ENCODE results near the gene EVL. TPM values are rescaled to one million over a fixed set of nuclear protein-coding genes. Genes with fewer than 3 reads are reported as not detected.

The EVL gene
- total RNA-seq, 2 experiments from 2014 or later: 206 to 298 TPM

DNA sequence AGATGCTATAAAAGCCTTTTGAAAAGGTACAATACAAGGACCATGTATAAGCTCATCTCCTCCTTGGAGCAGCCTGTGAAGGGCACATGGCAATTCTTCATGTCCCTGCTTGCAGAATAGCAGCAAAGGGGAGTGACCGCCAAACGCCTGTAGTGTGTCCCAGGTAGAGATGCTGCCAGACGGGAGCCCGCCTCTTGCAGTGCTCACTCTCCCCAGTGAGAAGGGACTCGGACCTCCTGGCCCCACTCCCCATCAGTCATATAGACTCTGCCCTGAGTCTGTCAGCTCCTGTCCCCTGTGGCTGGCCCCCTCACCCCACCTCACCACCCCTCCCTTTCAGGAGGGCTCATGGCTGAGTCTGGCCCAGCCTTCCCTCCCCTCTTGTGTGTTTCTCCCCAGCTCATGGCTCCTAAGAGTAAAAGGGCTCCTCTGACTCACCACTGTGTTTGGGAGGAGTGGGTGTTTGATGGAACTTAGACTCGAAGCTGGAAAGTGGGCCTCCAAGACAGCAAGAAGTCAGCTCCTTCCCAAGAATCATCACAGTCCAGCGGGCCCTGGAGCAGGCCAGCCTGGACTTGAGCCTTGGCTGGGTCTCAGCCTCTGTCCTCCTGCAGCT lies 53.3 kb downstream of the EVL start:
- H3K9me3 ChIP-seq (ENCODE audit: low read length): no peaks in the 10 kb centered on the region
- intact Hi-C loops (cut with micrococcal nuclease; ENCODE audit: unreplicated experiment): no loop called here
- H3K4me3 ChIP-seq (ENCODE audit: low read depth, low read length, poor library complexity, severe bottlenecking): no peak overlapping the region
- POLR2A ChIA-PET: interaction anchor here (0.8 kb wide), 1 partner anchor 81 kb away, joined by 3 read pairs; no protein-coding TSS in a partner anchor
- DNase-seq (ENCODE audit: low spot score): no peak
- no peaks in the 10 kb centered on the region for H3K79me2 ChIP-seq (ENCODE audit: insufficient read depth, low read depth, low read length)
- no peak overlapping the region for H3K4me2 ChIP-seq (ENCODE audit: low read length)
- H2AFZ ChIP-seq (ENCODE audit: low read length): no peak overlapping the region
- H3K4me1 ChIP-seq (ENCODE audit: insufficient read depth, low read length, poor library complexity, severe bottlenecking): peaks cover 14% of the 10 kb centered on the region
- TF ChIP-seq EZH2phosphoT487 (IDR thresholded peaks at IDR 0.05; ENCODE audit: borderline replicate concordance, low read depth, low read length) (no peak), CTCF (conservative IDR thresholded peaks at IDR 0.05; ENCODE audit: low read length) (no peak)
- no TSS peak for BruUV-seq (replicated peaks)
- no peak overlapping the region for H3K27ac ChIP-seq (ENCODE audit: low read depth, low read length, poor library complexity, severe bottlenecking)
- CTCF ChIA-PET (ENCODE audit: unreplicated experiment): interaction anchor here (0.5 to 1.1 kb wide), 4 partner anchors 11 to 79 kb away, joined by 3 to 4 read pairs (median 3); no protein-coding TSS in a partner anchor
- peaks cover 48% of the 10 kb centered on the region; the same call in 1 of the 2 replicates for H3K36me3 ChIP-seq (ENCODE audit: insufficient read depth, low read length)
- H4K20me1 ChIP-seq (ENCODE audit: insufficient read depth, low read length): no peaks in the 10 kb centered on the region
- H3K9me2 ChIP-seq (ENCODE audit: insufficient read depth, low read length): no peaks in the 10 kb centered on the region

DNA sequence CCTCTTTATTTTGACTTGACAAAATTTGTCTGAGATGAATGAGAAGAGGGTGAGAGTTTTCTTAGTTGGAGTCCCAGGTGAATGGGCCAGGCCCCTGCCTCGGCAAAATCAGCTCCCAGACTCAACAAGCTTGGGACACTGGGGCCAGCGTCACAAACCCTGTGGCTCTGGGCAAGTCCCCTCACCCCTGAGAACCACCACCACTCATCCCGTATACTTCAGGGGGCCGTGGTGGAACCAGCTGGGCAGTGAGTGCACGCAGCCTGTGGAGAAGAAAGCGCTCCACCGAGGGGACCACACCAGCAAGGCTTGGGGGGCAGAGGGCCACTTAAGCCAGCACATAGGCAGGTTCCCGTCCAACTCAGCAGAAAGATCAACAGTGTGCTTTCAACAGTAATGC lies 54.0 kb downstream of the EVL start:
- Histone ChIP-seq H3K4me3 (ENCODE audit: low read depth, low read length, poor library complexity, severe bottlenecking) (no peak overlapping the region), H2AFZ (ENCODE audit: low read length) (no peak overlapping the region), H3K27ac (ENCODE audit: low read depth, low read length, poor library complexity, severe bottlenecking) (no peak overlapping the region), H3K9me2 (ENCODE audit: insufficient read depth, low read length) (no peaks in the 10 kb centered on the region), H3K4me1 (ENCODE audit: insufficient read depth, low read length, poor library complexity, severe bottlenecking) (peaks cover 14% of the 10 kb centered on the region), H3K79me2 (ENCODE audit: insufficient read depth, low read depth, low read length) (no peaks in the 10 kb centered on the region), H4K20me1 (ENCODE audit: insufficient read depth, low read length) (no peaks in the 10 kb centered on the region), H3K4me2 (ENCODE audit: low read length) (no peak overlapping the region), H3K36me3 (ENCODE audit: insufficient read depth, low read length) (peaks cover 53% of the 10 kb centered on the region; the same call in 1 of the 2 replicates), H3K9me3 (ENCODE audit: low read length) (no peaks in the 10 kb centered on the region)
- no peak for DNase-seq (ENCODE audit: low spot score)
- BruUV-seq (replicated peaks): no TSS peak
- POLR2A ChIA-PET: no interaction called here
- CTCF ChIA-PET (ENCODE audit: unreplicated experiment): no interaction called here
- intact Hi-C loops (cut with micrococcal nuclease; ENCODE audit: unreplicated experiment): no loop called here
- TF ChIP-seq CTCF (conservative IDR thresholded peaks at IDR 0.05; ENCODE audit: low read length): no peak
- no peak for TF ChIP-seq EZH2phosphoT487 (IDR thresholded peaks at IDR 0.05; ENCODE audit: borderline replicate concordance, low read depth, low read length)

DNA sequence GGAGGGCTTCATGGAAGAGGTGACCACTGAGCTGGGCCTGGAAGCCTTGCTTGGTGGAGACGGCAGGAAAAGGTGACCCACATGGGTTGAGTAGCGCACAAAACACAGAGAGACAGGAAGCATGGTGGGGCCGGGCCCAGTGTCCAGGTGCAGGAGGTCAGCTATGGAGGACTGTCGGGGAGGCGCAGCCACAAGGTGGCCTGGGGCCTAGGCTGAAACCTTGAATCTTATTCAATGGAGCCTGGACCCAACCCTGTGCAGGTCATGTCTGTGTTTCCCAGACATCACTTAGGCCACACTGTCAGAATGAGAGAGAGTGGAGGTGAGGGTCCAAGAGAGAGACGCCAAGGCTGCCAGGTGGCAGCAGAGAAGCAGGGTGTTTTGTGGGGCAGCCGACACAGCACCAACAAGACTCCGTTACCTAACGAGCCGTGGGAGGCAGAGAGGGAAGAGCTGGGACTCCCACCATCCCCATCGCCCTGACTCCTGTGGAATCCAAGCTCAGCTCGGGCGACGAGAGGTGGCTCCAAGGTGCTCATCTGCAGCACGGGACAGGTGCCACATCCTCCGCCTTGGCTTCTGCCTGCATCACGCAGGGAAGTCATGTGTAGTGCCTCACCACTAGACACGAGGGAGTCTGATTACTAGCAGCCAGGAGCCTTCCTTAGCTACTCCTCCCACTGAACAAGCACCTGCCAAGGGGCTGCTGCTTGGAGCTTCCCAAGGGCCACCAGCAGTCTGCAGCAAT lies 55.5 kb downstream of the EVL start:
- POLR2A ChIA-PET: no interaction called here
- DNase-seq (ENCODE audit: low spot score): no peak
- Histone ChIP-seq H3K4me1 (ENCODE audit: insufficient read depth, low read length, poor library complexity, severe bottlenecking) (peaks cover 14% of the 10 kb centered on the region), H3K4me2 (ENCODE audit: low read length) (no peak overlapping the region), H3K4me3 (ENCODE audit: low read depth, low read length, poor library complexity, severe bottlenecking) (no peak overlapping the region), H3K27ac (ENCODE audit: low read depth, low read length, poor library complexity, severe bottlenecking) (no peak overlapping the region), H2AFZ (ENCODE audit: low read length) (no peak overlapping the region), H3K36me3 (ENCODE audit: insufficient read depth, low read length) (peaks cover 56% of the 10 kb centered on the region; the same call in 1 of the 2 replicates), H3K9me2 (ENCODE audit: insufficient read depth, low read length) (no peaks in the 10 kb centered on the region), H3K9me3 (ENCODE audit: low read length) (no peaks in the 10 kb centered on the region), H4K20me1 (ENCODE audit: insufficient read depth, low read length) (no peaks in the 10 kb centered on the region), H3K79me2 (ENCODE audit: insufficient read depth, low read depth, low read length) (no peaks in the 10 kb centered on the region)
- TF ChIP-seq CTCF (conservative IDR thresholded peaks at IDR 0.05; ENCODE audit: low read length): no peak
- no peak for TF ChIP-seq EZH2phosphoT487 (IDR thresholded peaks at IDR 0.05; ENCODE audit: borderline replicate concordance, low read depth, low read length)
- CTCF ChIA-PET (ENCODE audit: unreplicated experiment): interaction anchor here (0.5 to 1.0 kb wide), 2 partner anchors 13 to 19 kb away, joined by 4 read pairs; no protein-coding TSS in a partner anchor
- no TSS peak for BruUV-seq (replicated peaks)
- intact Hi-C loops (cut with micrococcal nuclease; ENCODE audit: unreplicated experiment): no loop called here
